ENCODE results near the gene EPHB1. TPM values are rescaled to one million over a fixed set of nuclear protein-coding genes. Genes with fewer than 3 reads are reported as not detected.

EPHB1 gene
- total and polyA plus RNA-seq, 8 donors = 0.02 to 1.4 (median 0.43) TPM

- FAIRE-seq = no peak
- H3K27me3 ChIP-seq = no peaks in the 10 kb centered on the region
- no peaks in the 10 kb centered on the region for H3K4me1 ChIP-seq
- no peak for TF ChIP-seq CTCF (IDR thresholded peaks at IDR 0.05)
- no peak overlapping the region for H3K4me3 ChIP-seq
- no peak for ATAC-seq
- DNase-seq = no peak
- H3K36me3 ChIP-seq = no peaks in the 10 kb centered on the region
- H3K27ac ChIP-seq = no peak overlapping the region
- WGBS, 2 donors = 83 to 87% methylated on average over 2 of the region's 2 CpGs
- intact Hi-C loops (cut with DNase I) = no loop called here
- no peaks in the 10 kb centered on the region for H3K9me3 ChIP-seq
Observed at GRCh38 chr3:135041601-135042000, 246.5 kb downstream of the EPHB1 start.

GRCh38 chr3:135047061-135047460, 252.0 kb downstream of the EPHB1 start:
- no peak overlapping the region for H3K27ac ChIP-seq

GRCh38 chr3:135050536-135050935, 255.5 kb downstream of the EPHB1 start:
- TF ChIP-seq CTCF (IDR thresholded peaks at IDR 0.05) = no peak
- Histone ChIP-seq H3K36me3 (no peaks in the 10 kb centered on the region), H3K4me1 (no peaks in the 10 kb centered on the region), H3K27ac (no peak overlapping the region), H3K27me3 (no peaks in the 10 kb centered on the region), H3K4me3 (no peak overlapping the region), H3K9me3 (no peaks in the 10 kb centered on the region)
- DNase-seq (no peak), ATAC-seq (no peak), FAIRE-seq (no peak)
- WGBS, 2 donors = 67 to 69% methylated on average over 3 of the region's 3 CpGs
- intact Hi-C loops (cut with DNase I) = no loop called here

More at GRCh38 chr3:135047061-135047460, 252.0 kb downstream of the EPHB1 start:
- H3K4me1 ChIP-seq = no peaks in the 10 kb centered on the region
- H3K9me3 ChIP-seq = no peaks in the 10 kb centered on the region
- H3K27me3 ChIP-seq = no peaks in the 10 kb centered on the region
- 77 to 80% methylated on average over 4 of the region's 4 CpGs for WGBS, 2 donors
- intact Hi-C loops (cut with DNase I) = no loop called here
- no peak overlapping the region for H3K4me3 ChIP-seq
- TF ChIP-seq CTCF (IDR thresholded peaks at IDR 0.05) = no peak
- no peak for DNase-seq
- ATAC-seq = no peak
- no peaks in the 10 kb centered on the region for H3K36me3 ChIP-seq
- FAIRE-seq = no peak

- intact Hi-C loops (cut with DNase I) = no loop called here
Observed at GRCh38 chr3:135051409-135051973, 256.4 kb downstream of the EPHB1 start.

More at GRCh38 chr3:135051409-135051973, 256.4 kb downstream of the EPHB1 start:
- 36 to 46% methylated on average over 4 of the region's 4 CpGs for WGBS, 2 donors
- Histone ChIP-seq H3K36me3 (no peaks in the 10 kb centered on the region), H3K27me3 (no peaks in the 10 kb centered on the region), H3K4me3 (no peak overlapping the region), H3K27ac (no peak overlapping the region), H3K4me1 (no peaks in the 10 kb centered on the region), H3K9me3 (no peaks in the 10 kb centered on the region)
- no peak for TF ChIP-seq CTCF (IDR thresholded peaks at IDR 0.05)
- FAIRE-seq (no peak), DNase-seq (no peak), ATAC-seq (no peak)
